ENCODE results near the gene MMP28.

MMP28 gene

DNA sequence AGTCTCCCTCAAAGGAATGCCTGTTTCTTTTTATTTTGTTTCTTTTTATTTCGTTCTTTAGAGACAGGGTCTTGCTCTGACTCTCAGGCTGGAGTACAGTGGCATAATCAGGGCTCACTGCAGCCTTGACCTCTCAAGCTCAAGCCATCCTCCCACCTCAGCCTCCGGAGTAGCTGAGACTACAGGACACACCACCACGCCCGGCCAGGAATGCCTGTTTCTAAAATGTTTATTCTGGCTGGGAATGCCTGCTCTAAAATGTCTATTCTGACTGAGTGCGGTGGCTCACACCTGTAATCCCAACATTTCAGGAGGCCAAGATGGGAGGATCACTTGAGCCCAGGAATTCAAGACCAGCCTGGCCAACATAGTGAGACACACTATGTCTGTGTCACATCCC, 2.5 kb upstream of the MMP28 start:
- no peak for DNase-seq (ENCODE audit: low spot score)

DNA sequence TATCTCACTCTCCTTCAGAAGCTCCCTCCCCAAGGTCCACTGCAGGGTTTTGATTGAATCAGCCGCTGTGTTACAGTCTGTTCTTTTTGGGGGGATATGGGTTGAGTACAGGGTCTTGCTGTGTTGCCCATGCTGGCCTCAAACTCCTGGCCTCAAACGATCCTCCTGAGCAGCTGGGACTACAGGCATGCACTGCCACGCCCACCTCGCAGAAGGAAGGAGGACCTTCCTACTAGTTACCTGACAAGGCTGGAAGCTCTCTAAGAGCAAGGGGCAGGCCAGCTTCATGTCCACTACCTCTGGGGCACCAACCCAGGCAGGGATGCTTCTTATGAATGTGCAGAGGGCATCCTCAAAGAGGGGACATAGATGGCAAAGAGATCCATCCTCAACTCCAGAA, 1.9 kb upstream of the MMP28 start:
- no peak for DNase-seq (ENCODE audit: low spot score)

GRCh38 chr17:35796942-35797341, 1.5 kb upstream of the MMP28 start:
- no peak for DNase-seq (ENCODE audit: low spot score)

DNA sequence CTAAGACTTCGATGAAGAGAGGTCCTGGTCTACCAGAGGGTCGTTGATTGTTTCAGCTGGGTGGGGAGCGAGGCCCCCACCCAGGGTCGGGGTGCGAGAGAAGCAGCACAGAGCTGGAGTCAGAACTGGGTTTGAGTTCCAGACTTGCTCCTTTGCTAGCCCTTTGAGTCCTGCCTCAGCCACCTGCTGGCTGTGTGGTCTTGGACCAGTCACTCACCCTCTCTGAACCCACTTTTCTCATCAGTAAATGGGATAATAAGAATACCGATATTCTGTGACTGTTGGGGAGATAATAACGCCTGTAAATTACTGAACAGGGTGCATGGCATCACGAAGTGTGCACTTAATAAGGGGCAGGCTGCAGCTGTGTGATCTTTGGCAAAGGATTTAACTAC, 427 bp upstream of the MMP28 start:
- no peak for DNase-seq (ENCODE audit: low spot score)

- DNase-seq (ENCODE audit: low spot score) = no peak
These were observed 2.2 kb downstream of the MMP28 start for GRCh38 chr17:35793257-35793656.

- no peak for DNase-seq (ENCODE audit: low spot score)
These were observed 3.6 kb downstream of the MMP28 start for GRCh38 chr17:35791681-35792350.

DNA sequence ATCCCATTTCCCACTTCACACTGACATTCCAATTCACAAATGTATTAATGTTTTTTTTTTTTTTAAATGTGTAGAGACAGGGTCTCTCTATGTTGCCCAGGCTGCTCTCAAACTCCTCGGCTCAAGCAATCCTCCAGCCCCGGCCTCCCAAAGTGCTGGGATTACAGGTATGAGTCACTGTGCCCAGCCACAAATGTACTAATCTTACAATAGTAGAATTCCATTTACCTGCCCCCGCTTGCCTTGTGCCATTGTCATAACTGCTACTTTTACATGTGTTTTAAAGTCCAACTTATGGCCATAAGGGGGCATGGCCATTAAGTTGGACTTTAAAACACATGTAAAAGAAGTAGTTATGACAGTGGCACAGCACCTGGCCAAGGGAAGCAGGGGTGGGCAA, 4.6 kb downstream of the MMP28 start:
- no peak for DNase-seq (ENCODE audit: low spot score)

- DNase-seq (ENCODE audit: low spot score) = no peak
These were observed 6.7 kb downstream of the MMP28 start for GRCh38 chr17:35788477-35789368.

DNA sequence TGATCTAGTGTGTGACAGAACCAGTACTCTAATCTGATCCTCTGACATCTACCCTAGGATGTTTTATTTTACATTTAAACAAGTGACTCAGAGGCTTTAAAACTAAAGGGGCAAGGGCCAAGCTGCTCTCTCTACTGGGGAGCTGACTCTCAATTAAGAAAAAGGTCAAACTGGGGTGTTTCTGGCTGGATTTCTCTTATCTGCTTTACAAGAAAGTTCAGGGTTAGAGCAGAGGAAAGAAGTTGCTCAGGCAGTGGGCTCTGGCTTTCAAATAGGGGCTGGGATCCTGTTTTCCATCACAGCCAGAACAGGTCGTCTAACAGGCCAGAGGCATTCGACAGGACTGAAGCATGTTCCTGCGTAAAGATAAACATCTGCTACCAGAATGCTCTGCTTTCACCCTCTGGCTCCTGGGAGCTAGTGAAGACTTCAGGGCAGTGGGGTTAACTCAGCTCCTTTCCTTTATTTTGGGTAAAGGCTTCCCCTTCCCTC, 8.5 kb downstream of the MMP28 start:
- DNase-seq (ENCODE audit: low spot score) = no peak

DNA sequence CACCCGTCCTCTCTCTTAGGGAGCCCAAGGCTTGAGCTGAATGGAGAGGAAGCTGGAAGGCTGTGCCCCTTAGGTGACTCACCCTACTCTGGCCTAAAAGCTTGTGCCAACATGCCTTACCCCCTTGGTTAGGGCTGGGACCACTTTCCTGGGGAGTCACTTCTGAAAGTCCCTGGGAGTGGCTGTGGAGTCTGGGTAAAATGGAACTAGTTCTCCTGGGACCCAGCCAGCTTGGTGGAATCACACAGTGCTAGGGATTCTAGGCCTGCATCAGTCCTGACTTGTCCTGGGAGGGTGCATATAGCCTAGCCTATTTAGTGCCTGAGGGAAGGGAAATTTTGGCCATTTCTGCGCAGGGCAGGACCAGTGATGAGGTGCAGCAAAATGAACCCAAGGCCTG, 10.5 kb downstream of the MMP28 start:
- DNase-seq (ENCODE audit: low spot score) = no peak

DNA sequence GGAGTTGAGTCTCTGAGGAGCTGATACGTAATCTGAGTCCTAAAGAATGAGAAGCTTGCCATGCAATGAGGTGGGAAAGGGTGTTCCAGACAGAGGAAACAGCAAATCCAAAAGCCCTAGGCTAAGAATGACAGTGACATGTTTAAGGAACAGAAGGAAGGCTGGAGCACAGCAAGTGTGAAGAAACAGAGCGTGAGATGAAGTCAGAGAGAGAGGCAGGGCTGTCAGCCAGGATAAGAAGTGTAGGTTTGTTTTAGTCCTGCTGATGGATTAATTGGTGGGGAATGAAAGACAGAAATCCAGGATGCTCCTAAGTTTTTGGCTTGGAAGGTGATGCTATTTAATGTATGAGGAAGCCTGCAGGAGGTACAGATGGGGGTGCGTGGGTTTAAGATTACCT, 14.5 kb downstream of the MMP28 start:
- DNase-seq (ENCODE audit: low spot score) = no peak

- no peak for DNase-seq (ENCODE audit: low spot score)
These were observed 16.7 kb downstream of the MMP28 start for GRCh38 chr17:35778641-35779196.

DNA sequence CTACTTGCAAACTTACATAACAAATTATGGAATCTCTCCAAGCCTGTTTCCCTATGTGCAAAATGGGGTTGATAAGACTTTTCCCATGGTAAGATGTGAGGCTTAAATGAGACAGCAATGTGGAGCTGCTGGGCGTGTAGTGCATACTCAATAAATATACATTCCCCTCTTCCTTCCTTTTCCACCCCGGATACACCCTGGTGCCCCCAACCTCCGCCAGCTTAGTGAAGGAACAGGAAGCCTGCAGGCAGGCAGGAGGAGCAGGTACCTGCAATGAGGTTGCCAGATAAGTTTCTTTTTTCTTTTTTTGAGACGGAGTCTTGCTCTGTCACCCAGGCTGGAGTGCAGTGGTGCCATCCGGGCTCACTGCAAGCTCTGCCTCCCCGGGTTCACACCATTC, 19.9 kb downstream of the MMP28 start:
- no peak for DNase-seq (ENCODE audit: low spot score)

- DNase-seq (ENCODE audit: low spot score) = no peak
These were observed 20.4 kb downstream of the MMP28 start for GRCh38 chr17:35775039-35775438.

DNA sequence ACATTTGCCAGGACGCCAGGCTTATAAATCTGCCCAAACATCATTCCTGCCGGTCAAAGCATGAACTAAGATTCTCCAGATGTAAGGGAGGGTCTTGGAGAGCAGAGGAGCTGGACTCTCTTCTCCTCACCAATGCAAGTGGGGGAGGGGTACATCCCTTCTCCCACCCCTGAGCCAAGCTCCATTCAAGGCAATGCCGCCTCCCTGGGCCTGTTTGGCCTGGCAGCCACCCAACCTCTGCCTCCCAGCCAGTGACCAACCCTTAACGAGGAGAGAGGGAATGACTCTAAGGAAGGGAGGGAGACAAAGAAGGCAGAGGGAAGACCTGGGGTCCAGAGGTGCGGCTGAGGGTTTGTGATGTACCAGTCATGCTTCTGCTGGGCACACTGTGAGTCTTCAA, 20.9 kb downstream of the MMP28 start:
- no peak for DNase-seq (ENCODE audit: low spot score)

DNA sequence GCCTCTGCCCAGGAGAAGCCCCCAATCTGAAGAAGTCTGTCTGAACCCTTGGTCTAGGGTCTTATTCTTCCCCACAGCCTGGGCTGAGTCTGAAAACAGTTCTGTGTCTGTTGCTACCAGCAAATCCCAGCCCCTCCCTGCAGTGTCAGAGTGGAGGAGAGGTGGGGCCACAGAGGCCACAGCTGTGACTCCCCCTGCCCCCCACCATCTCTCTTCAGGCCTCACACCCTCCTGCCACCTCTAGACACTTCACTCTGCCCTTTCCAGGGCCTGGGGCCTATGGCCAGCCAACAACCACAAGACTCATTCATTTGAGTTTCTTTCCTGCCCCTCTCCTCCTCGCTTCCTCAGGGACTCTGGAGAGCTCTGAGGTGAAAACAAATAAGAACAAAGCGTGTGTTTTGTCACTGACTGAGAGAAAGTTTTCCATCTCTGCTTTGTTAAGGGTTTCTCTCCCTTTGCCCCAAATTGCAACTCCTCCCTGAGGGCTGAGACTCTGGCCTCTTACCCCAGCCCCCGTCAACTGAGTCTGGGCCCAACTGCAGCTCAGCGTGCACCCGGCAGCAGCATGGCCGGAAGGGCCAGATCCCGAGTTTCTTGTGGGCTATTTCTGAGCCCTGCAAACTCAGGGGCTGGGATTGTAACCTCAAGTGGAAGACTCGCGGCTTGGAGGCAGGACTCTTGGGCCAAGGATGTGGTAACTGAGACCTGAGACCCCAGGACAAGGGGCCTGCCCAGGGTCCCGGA, 21.6 kb downstream of the MMP28 start:
- DNase-seq (ENCODE audit: low spot score) = no peak

DNA sequence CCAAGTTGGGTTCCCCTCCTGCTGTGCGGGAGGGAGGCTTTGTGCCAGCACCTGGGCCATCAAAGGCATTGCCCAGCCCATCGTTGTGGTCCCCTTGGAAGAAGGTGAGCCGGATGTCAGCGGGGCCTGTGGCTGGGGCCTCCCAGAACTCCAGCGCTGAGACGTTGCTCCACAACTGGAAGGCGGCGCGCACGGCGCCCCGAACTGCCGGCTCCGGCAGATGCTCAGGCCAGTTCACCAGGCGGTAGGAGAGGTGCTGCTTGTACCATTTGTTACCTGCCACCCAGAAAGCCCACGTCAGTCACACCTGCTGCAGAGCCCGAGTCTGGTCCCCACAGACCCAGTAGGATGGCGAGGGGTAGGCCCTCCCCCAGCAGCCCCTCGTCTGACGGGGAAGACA, 22.3 kb downstream of the MMP28 start:
- DNase-seq (ENCODE audit: low spot score) = no peak

GRCh38 chr17:35769895-35770486, 25.4 kb downstream of the MMP28 start:
- DNase-seq (ENCODE audit: low spot score) = no peak

GRCh38 chr17:35768797-35769196, 26.6 kb downstream of the MMP28 start:
- DNase-seq (ENCODE audit: low spot score) = no peak

DNA sequence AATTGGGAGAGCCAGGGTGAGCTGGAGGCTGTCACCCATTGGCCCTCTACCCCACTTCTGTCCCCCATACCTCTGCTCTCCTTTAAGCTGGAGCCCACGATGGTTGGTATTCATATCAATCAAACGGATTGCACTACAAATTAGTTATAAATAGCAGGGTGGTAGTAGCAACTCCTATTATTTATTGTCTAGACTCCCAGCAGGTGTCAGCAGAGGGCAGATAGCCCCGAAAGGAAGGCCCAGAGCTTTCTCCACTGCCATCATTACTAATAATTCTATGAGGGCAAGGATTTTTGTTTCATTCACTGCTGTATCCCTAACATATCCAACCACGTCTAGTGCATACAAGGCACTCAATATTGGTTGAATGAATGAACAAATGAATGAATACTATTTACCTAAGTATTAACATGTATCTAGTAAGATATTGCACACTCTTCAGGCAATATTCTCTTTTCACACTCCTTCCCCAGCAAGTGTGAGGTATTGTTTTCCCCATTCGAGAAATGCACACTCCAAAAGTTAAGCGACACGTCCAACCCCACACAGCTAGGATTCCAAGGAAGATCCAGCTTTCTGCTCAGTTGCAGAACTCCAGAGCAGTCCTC, 28.4 kb downstream of the MMP28 start:
- DNase-seq (ENCODE audit: low spot score) = peak; percentile 58

DNA sequence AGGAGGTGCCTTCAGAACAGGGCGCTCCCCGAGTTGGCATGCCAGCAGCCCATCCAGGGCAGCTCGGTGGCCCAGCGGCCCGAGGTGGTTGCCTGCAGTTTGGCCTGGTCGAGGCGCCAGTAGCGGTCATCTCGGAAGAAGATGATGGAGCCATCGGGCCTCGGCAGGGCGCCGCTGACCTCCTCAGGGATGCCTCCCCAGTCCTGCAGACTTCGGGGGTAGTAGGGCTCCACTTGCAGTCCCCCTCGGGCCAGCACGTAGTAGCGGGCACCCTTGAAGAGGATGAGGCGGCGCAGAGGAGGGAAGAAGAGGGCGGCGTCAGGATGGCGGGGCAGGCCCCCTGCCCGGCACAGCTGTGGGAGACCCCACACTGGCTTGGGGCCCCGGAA, 29.0 kb downstream of the MMP28 start:
- no peak for DNase-seq (ENCODE audit: low spot score)
